Aorta (tissue), 5 donors: ENCODE results near the gene IKZF1. TPM values are rescaled to one million over a fixed set of nuclear protein-coding genes. Genes with fewer than 3 reads are reported as not detected.

Experiments used
- ATAC-seq: fragments of 200-7000 bp; cut with Tn5 transposase; one replicate; pipeline ENCODE4 v1.9.1; 2022; ENCODE audit warnings: moderate library complexity; ENCODE audit not compliant: low FRiP score
- DNase-seq, 2 donors: peaks; one replicate each; pipeline ENCODE4 v3.0.0-alpha.2; 2020
- H3K27ac ChIP-seq, 2 donors: one replicate each; pipeline ENCODE4 v1.5.1; 2013; ENCODE audit warnings: low read length in 2 of 2, mild to moderate bottlenecking in 2 of 2, moderate library complexity in 2 of 2, control low read depth in 1 of 2, inconsistent platforms in 1 of 2, low read depth in 1 of 2
- H3K27me3 ChIP-seq, 2 donors: one replicate each; pipeline ENCODE4 v1.6.1; 2013; ENCODE audit warnings: control low read depth in 1 of 2, low read length in 1 of 2, mild to moderate bottlenecking in 1 of 2, moderate library complexity in 1 of 2; ENCODE audit not compliant: insufficient read depth in 2 of 2, control insufficient read depth in 1 of 2
- H3K36me3 ChIP-seq, 2 donors: one replicate each; pipeline ENCODE4 v1.6.1; 2013; ENCODE audit warnings: control low read depth in 1 of 2, low read length in 1 of 2, mild to moderate bottlenecking in 1 of 2; ENCODE audit not compliant: insufficient read depth in 2 of 2, control insufficient read depth in 1 of 2
- H3K4me1 ChIP-seq, 2 donors: one replicate each; pipeline ENCODE4 v1.6.1; 2013; ENCODE audit warnings: low read length in 2 of 2, control low read depth in 1 of 2, mild to moderate bottlenecking in 1 of 2, moderate library complexity in 1 of 2; ENCODE audit not compliant: insufficient read depth in 2 of 2, control insufficient read depth in 1 of 2
- H3K4me3 ChIP-seq, 2 donors: one replicate each; pipeline ENCODE4 v1.5.1; 2013; ENCODE audit warnings: low read length in 2 of 2, control low read depth in 1 of 2, mild to moderate bottlenecking in 1 of 2
- H3K9me3 ChIP-seq: one replicate; pipeline ENCODE4 v1.6.1; 2013; ENCODE audit warnings: mild to moderate bottlenecking, low read length; ENCODE audit not compliant: control insufficient read depth
- WGBS, 2 donors: extraction: QIAGEN DNeasy Blood & Tissue Kit; methylation state at CpG; one replicate each; pipeline ENCODE4 v1.1.7; 2013; 5-methylcytosine and 5-hydroxymethylcytosine counted together
- intact Hi-C, 2 donors: fragments of 100-400 bp; cut with DNase I; formaldehyde crosslinking; loops; one replicate each; pipeline versions ENCODE4 v1.14.2 to v1.15.0; 2022
- polyA plus RNA-seq, 2 donors: library from polyadenylated mRNA; stranded (reverse); fragments of 200-250 nt; gene quantifications; one replicate each; pipeline ENCODE4 v1.2.3, GENCODE V29; 2013
- total RNA-seq, 2 donors: library from RNA; stranded (reverse); fragmentation: NEBNext Ultra II Directional; extraction: Animal tissue kit (Norgen Biotek cat#: 25700); gene quantifications; one replicate each; pipeline ENCODE4 v1.2.1, GENCODE V29; 2021
- donor health status: healthy with polysubstance abuse.
- donor health status: Bipolar disorder and iron deficiency.
- donor health status: DM: no; HTN: no; CAD: no.
- donor health status: DM: no; HTN: no; CAD: no.
- donor health status: DM: yes; HTN: yes; CAD: no.

IKZF1 gene
- total and polyA plus RNA-seq, 4 donors: 2.5 to 24.4 (median 9.7) TPM

- Histone ChIP-seq H3K27ac (no peak overlapping the region), H3K9me3 (no peaks in the 10 kb centered on the region), H3K36me3 (no peaks in the 10 kb centered on the region), H3K4me3 (no peak overlapping the region), H3K27me3 (no peaks in the 10 kb centered on the region), H3K4me1 (no peaks in the 10 kb centered on the region)
- WGBS, 2 donors: 68 to 81% methylated on average over 8 of the region's 8 CpGs
- DNase-seq: no peak
- no peak for ATAC-seq
- intact Hi-C loops: no loop called here
Measured at GRCh38 chr7:50346545-50347497, 42.3 kb downstream of the IKZF1 start.

GRCh38 chr7:50347693-50348092 is 43.2 kb downstream of the IKZF1 start:
- intact Hi-C loops: no loop called here
- Histone ChIP-seq H3K4me3 (no peak overlapping the region), H3K36me3 (no peaks in the 10 kb centered on the region), H3K9me3 (no peaks in the 10 kb centered on the region), H3K4me1 (no peaks in the 10 kb centered on the region), H3K27ac (no peak overlapping the region), H3K27me3 (no peaks in the 10 kb centered on the region)
- WGBS, 2 donors: 87 to 88% methylated on average over 10 of the region's 10 CpGs
- ATAC-seq: no peak
- no peak for DNase-seq

- ATAC-seq: no peak
- 89 to 91% methylated on average over 8 of the region's 8 CpGs for WGBS, 2 donors
- no peaks in the 10 kb centered on the region for H3K36me3 ChIP-seq
- no peaks in the 10 kb centered on the region for H3K4me1 ChIP-seq
- no peaks in the 10 kb centered on the region for H3K27me3 ChIP-seq
- no peak overlapping the region for H3K27ac ChIP-seq
- intact Hi-C loops: no loop called here
- no peak overlapping the region for H3K4me3 ChIP-seq
- no peak for DNase-seq
- H3K9me3 ChIP-seq: no peaks in the 10 kb centered on the region
Measured at GRCh38 chr7:50348469-50349162, 44.1 kb downstream of the IKZF1 start.

GRCh38 chr7:50349399-50349798 is 44.9 kb downstream of the IKZF1 start:
- intact Hi-C loops: no loop called here
- 81 to 88% methylated on average over 6 of the region's 6 CpGs for WGBS, 2 donors

DNA sequence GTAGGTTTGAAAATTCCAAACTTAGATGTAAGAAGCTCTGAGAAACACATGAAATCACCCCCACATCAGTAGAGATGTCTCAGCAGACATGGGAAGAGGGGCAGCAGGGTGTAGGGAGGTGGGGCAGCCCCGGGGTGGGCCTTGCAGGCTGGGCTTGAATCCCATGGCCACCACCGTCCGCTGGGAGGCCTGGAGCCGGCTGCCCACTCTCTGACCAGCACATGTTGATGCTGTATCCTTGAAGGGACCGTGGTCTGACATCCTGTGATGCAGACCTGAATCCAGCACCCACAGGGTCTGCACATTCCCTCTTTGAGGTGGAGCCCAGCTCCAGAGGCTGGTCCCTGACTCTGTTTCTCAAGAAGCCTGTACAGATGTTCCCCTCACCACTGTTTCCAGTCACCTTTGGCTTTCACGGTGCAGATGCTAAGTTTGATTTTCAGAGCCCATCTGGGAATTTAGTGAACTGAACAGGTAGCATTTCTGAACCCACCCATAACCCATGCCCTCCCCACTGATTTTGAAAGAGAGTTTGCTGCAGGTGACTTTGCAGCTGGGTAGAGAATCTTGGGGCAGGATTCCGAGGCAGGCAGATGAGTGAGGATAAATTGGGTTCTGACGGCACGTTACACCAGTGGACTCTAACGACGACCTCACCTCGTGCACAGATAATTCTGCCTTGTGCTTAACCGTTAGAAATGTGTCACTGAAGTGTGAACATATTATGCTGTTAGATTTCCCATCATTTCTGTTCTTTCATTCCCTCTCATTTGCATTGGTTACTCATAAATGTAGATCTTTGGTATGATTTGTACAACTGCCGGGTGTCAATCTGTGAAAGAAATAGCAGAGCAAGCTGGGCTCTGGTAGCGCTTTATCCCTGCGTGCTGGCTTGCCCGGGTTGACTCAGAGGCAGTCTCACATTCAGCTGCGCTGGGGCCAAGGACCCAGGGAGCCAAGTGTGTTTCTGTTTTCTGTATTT is 45.7 kb downstream of the IKZF1 start:
- no peak overlapping the region for H3K27ac ChIP-seq
- 79 to 80% methylated on average over 17 to 18 of the region's 18 CpGs for WGBS, 2 donors
- no peaks in the 10 kb centered on the region for H3K9me3 ChIP-seq
- ATAC-seq (no peak), DNase-seq (no peak)
- no peak overlapping the region for H3K4me3 ChIP-seq
- H3K4me1 ChIP-seq: no peaks in the 10 kb centered on the region
- intact Hi-C loops: no loop called here
- no peaks in the 10 kb centered on the region for H3K27me3 ChIP-seq
- no peaks in the 10 kb centered on the region for H3K36me3 ChIP-seq

More at GRCh38 chr7:50349399-50349798, 44.9 kb downstream of the IKZF1 start:
- H3K36me3 ChIP-seq: no peaks in the 10 kb centered on the region
- H3K27ac ChIP-seq: no peak overlapping the region
- DNase-seq (no peak), ATAC-seq (no peak)
- H3K9me3 ChIP-seq: no peaks in the 10 kb centered on the region
- H3K4me3 ChIP-seq: no peak overlapping the region
- H3K4me1 ChIP-seq: no peaks in the 10 kb centered on the region
- H3K27me3 ChIP-seq: no peaks in the 10 kb centered on the region

GRCh38 chr7:50351267-50351666 is 46.8 kb downstream of the IKZF1 start:
- Histone ChIP-seq H3K27ac (no peak overlapping the region), H3K36me3 (no peaks in the 10 kb centered on the region), H3K9me3 (no peaks in the 10 kb centered on the region), H3K4me3 (no peak overlapping the region), H3K4me1 (no peaks in the 10 kb centered on the region), H3K27me3 (no peaks in the 10 kb centered on the region)
- ATAC-seq: no peak
- DNase-seq: no peak
- intact Hi-C loops: no loop called here
- WGBS, 2 donors: 59 to 62% methylated on average over 2 of the region's 2 CpGs

- no peak overlapping the region for H3K4me3 ChIP-seq
- no peaks in the 10 kb centered on the region for H3K4me1 ChIP-seq
- no peak for ATAC-seq
- no peaks in the 10 kb centered on the region for H3K9me3 ChIP-seq
- no peak for DNase-seq
- intact Hi-C loops: no loop called here
- H3K27me3 ChIP-seq: no peaks in the 10 kb centered on the region
- H3K27ac ChIP-seq: no peak overlapping the region
- H3K36me3 ChIP-seq: no peaks in the 10 kb centered on the region
- WGBS, 2 donors: 71 to 72% methylated on average over 3 of the region's 3 CpGs
Measured at GRCh38 chr7:50352282-50352681, 47.8 kb downstream of the IKZF1 start.

- 81 to 91% methylated on average over 1 of the region's 1 CpG for WGBS, 2 donors
- no peaks in the 10 kb centered on the region for H3K36me3 ChIP-seq
Measured at GRCh38 chr7:50352751-50353150, 48.2 kb downstream of the IKZF1 start.

More at GRCh38 chr7:50352751-50353150, 48.2 kb downstream of the IKZF1 start:
- intact Hi-C loops: no loop called here
- ATAC-seq (no peak), DNase-seq (no peak)
- Histone ChIP-seq H3K27ac (no peak overlapping the region), H3K4me1 (no peaks in the 10 kb centered on the region), H3K4me3 (no peak overlapping the region), H3K9me3 (no peaks in the 10 kb centered on the region), H3K27me3 (no peaks in the 10 kb centered on the region)
